AG04450 (cell line): ENCODE data around the gene ISOC2. TPM values are rescaled to one million over a fixed set of nuclear protein-coding genes. Genes with fewer than 3 reads are reported as not detected.

Source experiments
- CTCF ChIA-PET: fragments of 300-600, 350-600 bp; formaldehyde crosslinking; extraction: SDS; loops from one replicate; lab custom pipeline; 2022; ENCODE audit warnings: antibody characterized with exemption, inconsistent platforms; lab: Charles Lee
- POLR2A ChIA-PET: fragments of 350-600 bp; formaldehyde crosslinking; extraction: SDS; loops from one replicate; lab custom pipeline; 2021; ENCODE audit warnings: antibody characterized with exemption, inconsistent platforms; lab: Yijun Ruan, JAX
- DNase-seq: peaks from one replicate; pipeline ENCODE4 v3.0.0-alpha.2; 2011; ENCODE audit warnings: low read depth, low spot score
- H3K27ac ChIP-seq: one replicate; pipeline ENCODE4 v1.5.1; 2012; ENCODE audit warnings: low read depth, low read length, control low read depth
- H3K27me3 ChIP-seq: one replicate; pipeline ENCODE4 v1.6.0; 2012; ENCODE audit warnings: low read length; ENCODE audit not compliant: control insufficient read depth, insufficient read depth
- H3K4me3 ChIP-seq: 2 replicates; pipeline ENCODE4 v1.5.1; 2011; ENCODE audit warnings: mild to moderate bottlenecking, low read depth, low read length, control low read depth
- H3K9me3 ChIP-seq: 2 replicates; pipeline ENCODE4 v1.5.1; 2012; ENCODE audit warnings: low read length; ENCODE audit not compliant: control insufficient read depth, insufficient read depth
- polyA plus RNA-seq: library from polyadenylated mRNA; depleted of rRNA; stranded (reverse); fragments of >200 nt; gene quantifications from 2 replicates; pipeline ENCODE4 v1.2.3, GENCODE V29; 2011
- TF ChIP-seq, protein P1 (sequence below): IDR thresholded peaks from 2 replicates; pipeline ENCODE4 v1.5.1; 2011; ENCODE audit warnings: low read depth, low read length, control low read depth, inconsistent platforms

ISOC2 gene
- polyA plus RNA-seq, 1 experiment = 45.1 TPM

DNA sequence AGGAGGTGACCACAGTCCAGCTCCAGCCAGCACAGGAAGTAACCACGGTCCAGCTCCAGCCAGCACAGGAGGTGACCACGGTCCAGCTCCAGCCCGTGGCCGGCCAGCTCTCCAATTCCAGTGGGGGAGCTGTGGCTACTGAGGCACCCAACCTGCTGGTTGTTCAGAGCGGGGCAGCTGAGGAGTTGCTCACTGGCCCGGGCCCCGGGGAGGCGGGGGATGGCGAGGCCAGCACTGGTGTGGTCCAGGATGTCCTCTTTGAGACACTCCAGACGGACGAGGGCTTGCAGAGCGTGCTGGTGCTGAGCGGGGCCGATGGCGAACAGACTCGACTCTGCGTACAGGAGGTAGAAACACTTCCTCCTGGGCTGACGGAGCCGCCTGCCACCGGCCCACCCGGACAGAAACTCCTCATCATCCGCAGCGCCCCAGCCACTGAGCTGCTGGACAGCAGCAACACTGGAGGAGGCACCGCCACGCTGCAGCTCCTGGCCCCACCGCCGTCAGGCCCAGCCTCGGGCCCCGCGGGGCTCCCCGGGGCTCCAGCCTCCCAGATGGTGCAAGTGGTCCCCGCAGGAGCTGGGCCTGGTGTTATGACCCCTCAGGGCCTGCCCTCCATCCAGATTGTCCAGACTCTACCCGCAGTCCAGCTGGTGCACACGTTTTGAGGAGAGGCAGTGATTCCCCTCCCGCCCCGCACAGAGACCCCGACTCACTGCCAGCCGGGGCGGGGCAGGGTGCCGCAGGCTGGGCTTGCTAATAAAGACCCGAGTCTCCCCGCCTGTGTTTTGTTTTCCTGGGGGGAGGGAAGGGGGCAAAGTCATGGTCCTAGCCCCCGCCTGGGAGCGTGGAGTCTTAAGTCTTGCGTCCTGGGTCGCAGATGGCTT lies 22.5 kb upstream of the ISOC2 start:
- no peaks in the 10 kb centered on the region for H3K27me3 ChIP-seq
- TF ChIP-seq, protein P1, sequence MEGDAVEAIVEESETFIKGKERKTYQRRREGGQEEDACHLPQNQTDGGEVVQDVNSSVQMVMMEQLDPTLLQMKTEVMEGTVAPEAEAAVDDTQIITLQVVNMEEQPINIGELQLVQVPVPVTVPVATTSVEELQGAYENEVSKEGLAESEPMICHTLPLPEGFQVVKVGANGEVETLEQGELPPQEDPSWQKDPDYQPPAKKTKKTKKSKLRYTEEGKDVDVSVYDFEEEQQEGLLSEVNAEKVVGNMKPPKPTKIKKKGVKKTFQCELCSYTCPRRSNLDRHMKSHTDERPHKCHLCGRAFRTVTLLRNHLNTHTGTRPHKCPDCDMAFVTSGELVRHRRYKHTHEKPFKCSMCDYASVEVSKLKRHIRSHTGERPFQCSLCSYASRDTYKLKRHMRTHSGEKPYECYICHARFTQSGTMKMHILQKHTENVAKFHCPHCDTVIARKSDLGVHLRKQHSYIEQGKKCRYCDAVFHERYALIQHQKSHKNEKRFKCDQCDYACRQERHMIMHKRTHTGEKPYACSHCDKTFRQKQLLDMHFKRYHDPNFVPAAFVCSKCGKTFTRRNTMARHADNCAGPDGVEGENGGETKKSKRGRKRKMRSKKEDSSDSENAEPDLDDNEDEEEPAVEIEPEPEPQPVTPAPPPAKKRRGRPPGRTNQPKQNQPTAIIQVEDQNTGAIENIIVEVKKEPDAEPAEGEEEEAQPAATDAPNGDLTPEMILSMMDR = no peak
- H3K9me3 ChIP-seq = no peaks in the 10 kb centered on the region; the same call in 1 of the 2 replicates
- H3K27ac ChIP-seq = peak overlapping the region; percentile 11
- POLR2A ChIA-PET = interaction anchor here (1.5 kb wide), 1 partner anchor 10 kb away, joined by 4 read pairs; no protein-coding TSS in a partner anchor
- CTCF ChIA-PET = interaction anchor here (1.1 to 6.4 kb wide), 3 partner anchors 17 to 20 kb away, joined by 5 to 67 read pairs (median 42); no protein-coding TSS in a partner anchor
- no peak for DNase-seq
- H3K4me3 ChIP-seq = peak overlapping the region; percentile 77; the same call in 1 of the 2 replicates

DNA sequence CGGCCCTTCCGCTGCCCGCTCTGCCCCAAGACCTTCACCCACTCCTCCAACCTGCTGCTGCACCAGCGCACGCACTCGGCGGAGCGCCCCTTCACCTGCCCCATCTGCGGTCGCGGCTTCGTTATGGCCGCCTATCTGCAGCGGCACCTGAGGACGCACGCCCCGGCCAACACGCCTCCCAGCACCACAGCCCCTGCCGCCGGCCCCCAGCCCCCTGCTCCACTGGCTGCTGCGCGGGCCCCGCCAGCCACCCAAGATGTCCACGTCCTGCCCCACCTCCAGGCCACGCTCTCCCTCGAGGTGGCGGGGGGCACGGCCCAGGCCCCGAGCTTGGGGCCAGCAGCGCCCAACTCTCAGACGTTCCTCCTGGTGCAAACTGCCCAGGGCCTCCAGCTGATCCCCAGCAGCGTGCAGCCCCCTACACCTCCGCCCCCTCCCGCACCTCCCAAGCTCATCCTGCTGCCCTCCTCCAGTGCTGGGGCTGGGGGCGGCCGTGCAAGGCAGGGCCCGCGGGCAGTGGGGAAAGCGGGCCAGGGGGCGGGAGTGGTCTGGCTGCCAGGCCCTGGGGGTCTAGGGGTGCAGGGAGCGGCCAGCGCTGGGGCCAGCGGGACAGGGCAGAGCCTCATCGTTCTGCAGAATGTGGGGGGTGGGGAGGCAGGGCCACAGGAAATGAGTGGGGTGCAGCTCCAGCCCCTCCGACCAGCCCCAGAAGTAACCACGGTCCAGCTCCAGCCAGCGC lies 21.7 kb upstream of the ISOC2 start:
- no peak overlapping the region for H3K27ac ChIP-seq

DNA sequence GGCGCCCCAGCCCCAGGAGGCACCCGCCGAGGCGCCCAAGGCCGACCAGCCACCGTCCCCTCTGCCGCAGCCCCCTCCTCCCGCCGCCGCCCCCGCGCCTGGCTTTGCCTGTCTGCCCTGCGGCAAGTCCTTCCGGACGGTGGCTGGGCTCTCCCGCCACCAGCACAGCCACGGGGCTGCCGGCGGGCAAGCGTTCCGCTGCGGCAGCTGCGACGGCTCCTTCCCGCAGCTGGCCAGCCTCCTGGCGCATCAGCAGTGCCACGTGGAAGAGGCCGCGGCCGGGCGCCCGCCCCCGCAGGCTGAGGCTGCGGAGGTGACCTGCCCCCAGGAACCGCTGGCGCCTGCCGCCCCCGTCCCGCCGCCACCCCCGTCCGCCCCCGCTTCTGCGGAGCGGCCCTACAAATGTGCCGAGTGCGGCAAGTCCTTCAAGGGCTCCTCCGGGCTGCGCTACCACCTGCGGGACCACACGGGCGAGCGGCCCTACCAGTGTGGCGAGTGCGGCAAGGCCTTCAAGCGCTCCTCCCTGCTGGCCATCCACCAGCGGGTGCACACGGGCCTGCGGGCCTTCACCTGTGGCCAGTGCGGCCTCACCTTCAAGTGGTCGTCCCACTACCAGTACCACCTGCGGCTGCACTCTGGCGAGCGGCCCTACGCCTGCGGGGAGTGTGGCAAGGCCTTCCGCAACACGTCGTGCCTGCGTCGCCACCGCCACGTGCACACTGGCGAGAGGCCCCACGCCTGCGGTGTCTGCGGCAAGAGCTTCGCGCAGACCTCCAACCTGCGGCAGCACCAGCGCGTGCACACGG lies 20.9 kb upstream of the ISOC2 start:
- POLR2A ChIA-PET = no interaction called here
- TF ChIP-seq, protein P1 = no peak
- Histone ChIP-seq H3K27me3 (no peaks in the 10 kb centered on the region), H3K27ac (no peak overlapping the region), H3K9me3 (no peaks in the 10 kb centered on the region; the same call in 1 of the 2 replicates), H3K4me3 (no peak overlapping the region)
- CTCF ChIA-PET = interaction anchor here (1.1 kb wide), 1 partner anchor 15 kb away, joined by 5 read pairs; no protein-coding TSS in a partner anchor
- no peak for DNase-seq

More for the DNA sequence above, 21.7 kb upstream of the ISOC2 start:
- ChIA-PET CTCF (interaction anchor here (1.1 to 5.5 kb wide), 2 partner anchors 16 to 21 kb away, joined by 5 to 42 read pairs; no protein-coding TSS in a partner anchor), POLR2A (no interaction called here)
- Histone ChIP-seq H3K9me3 (no peaks in the 10 kb centered on the region; the same call in 1 of the 2 replicates), H3K4me3 (no peak overlapping the region), H3K27me3 (no peaks in the 10 kb centered on the region)
- TF ChIP-seq, protein P1 = no peak
- no peak for DNase-seq

DNA sequence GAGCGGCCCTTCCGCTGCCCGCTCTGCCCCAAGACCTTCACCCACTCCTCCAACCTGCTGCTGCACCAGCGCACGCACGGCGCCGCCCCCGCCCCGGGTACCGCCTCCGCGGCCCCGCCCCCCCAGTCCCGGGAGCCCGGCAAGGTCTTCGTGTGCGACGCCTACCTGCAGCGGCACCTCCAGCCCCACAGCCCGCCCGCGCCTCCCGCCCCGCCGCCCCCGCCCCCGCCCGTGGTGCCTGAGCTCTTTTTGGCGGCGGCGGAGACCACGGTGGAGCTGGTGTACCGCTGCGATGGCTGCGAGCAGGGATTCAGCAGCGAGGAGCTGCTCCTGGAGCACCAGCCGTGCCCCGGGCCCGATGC lies 20.3 kb upstream of the ISOC2 start:
- CTCF ChIA-PET = no interaction called here
- TF ChIP-seq, protein P1 = no peak

More for the DNA sequence above, 20.3 kb upstream of the ISOC2 start:
- POLR2A ChIA-PET = no interaction called here
- DNase-seq = no peak
- H3K27ac ChIP-seq = no peak overlapping the region
- H3K4me3 ChIP-seq = no peak overlapping the region
- no peaks in the 10 kb centered on the region for H3K27me3 ChIP-seq
- no peaks in the 10 kb centered on the region; the same call in 1 of the 2 replicates for H3K9me3 ChIP-seq
